Fibroblast of pulmonary artery (primary cell): ENCODE measurements around the gene THADA.
A peak's percentile ranks its signal among the peaks of the same experiment; 100 is the strongest.

Source experiments
- DNase-seq: peaks from one replicate; pipeline ENCODE4 v3.0.0-alpha.2; 2010; ENCODE audit warnings: low read depth
- H3K4me3 ChIP-seq: replicated peaks from 2 replicates; pipeline ENCODE4 v1.5.1; 2011; ENCODE audit warnings: low read depth, mild to moderate bottlenecking, control low read depth, low read length, moderate library complexity
- CTCF ChIP-seq: IDR thresholded peaks from 2 replicates; pipeline ENCODE4 v1.5.1; 2011; ENCODE audit warnings: mild to moderate bottlenecking, control low read depth, low read length, inconsistent platforms; ENCODE audit errors: missing control alignments

THADA gene

GRCh38 chr2:43361286-43361685 lies 234.6 kb downstream of the THADA start:
- H3K4me3 ChIP-seq, result no peak overlapping the region
- DNase-seq, result no peak
- no peak for TF ChIP-seq CTCF

DNA sequence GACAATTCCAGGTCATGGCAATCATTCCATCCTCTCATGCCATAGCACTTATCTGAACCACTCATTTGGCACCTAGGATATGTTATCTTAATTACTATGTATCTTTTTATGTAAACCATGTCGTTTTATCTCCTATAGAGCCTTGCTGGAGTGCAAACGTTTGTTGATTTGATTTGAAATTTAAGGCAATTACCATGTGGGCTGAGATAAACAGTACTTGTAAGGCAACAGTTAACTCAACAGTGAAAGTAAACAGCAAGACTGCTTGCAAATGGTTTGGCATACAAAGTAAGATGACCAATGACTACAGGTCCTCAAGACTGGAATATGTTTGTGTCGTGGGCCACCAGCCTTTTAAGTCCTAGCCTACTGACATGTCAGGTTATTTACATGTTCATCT lies 235.7 kb downstream of the THADA start:
- no peak for TF ChIP-seq CTCF
- no peak for DNase-seq
- no peak overlapping the region for H3K4me3 ChIP-seq

GRCh38 chr2:43358410-43359201 lies 237.2 kb downstream of the THADA start:
- DNase-seq, result no peak
- no peak overlapping the region for H3K4me3 ChIP-seq

GRCh38 chr2:43356774-43357173 lies 239.1 kb downstream of the THADA start:
- peak; percentile 30 for DNase-seq
- no peak overlapping the region for H3K4me3 ChIP-seq
- TF ChIP-seq CTCF, result no peak

More at GRCh38 chr2:43358410-43359201, 237.2 kb downstream of the THADA start:
- no peak for TF ChIP-seq CTCF

- no peak overlapping the region for H3K4me3 ChIP-seq
Observed at GRCh38 chr2:43355399-43355798, 240.4 kb downstream of the THADA start.

GRCh38 chr2:43349904-43350303 lies 245.9 kb downstream of the THADA start:
- no peak for DNase-seq
- no peak overlapping the region for H3K4me3 ChIP-seq
- no peak for TF ChIP-seq CTCF

More at GRCh38 chr2:43355399-43355798, 240.4 kb downstream of the THADA start:
- no peak for TF ChIP-seq CTCF
- DNase-seq, result no peak

DNA sequence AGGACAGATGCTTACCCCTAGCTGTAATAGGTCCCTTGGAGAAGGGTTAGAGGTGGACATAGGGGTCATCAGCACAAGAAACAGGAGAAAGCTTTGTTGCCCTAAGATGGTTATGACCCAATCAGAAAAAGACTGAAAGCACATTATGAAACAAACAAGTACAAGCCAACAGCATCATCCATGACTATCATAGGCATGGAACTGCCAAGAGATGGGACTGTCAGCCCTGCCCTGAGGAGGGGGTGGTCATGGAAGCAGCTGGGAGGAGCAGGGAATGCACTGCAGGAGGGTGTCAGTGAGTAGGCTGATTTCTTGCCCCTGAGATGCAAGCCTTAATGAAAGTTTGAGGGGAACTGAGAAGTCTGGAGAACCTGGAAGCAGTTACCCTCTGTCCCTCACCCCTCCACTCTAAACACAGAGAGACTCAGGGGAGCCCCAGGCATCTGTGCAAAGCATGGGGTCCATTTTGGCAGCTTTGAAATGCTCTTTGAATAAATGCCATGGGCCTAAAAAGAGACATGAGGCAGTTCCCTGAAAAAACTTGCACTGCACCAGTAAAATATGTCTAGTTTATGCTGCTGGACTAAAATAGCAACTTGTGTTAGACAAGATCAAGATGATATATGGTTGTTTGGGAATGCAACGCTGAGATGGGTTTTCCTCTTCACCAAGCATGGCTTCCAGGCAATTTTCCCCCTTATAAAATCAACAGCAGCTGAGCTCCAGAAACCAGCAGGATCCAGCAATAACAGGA lies 246.8 kb downstream of the THADA start:
- H3K4me3 ChIP-seq, result no peak overlapping the region
- TF ChIP-seq CTCF, result no peak
- DNase-seq, result no peak
